GM23338 (cell line): ENCODE measurements around the gene CNOT6. TPM values are rescaled to one million over a fixed set of nuclear protein-coding genes. Genes with fewer than 3 reads are reported as not detected.

ENCODE experiments used
- ATAC-seq: fragments of 200-7000 bp; cut with Tn5 transposase; 3 replicates; pipeline ENCODE4 v1.9.1; 2020
- DNase-seq: peaks from one replicate; pipeline ENCODE4 v3.0.0-alpha.2; 2015; ENCODE audit warnings: low spot score
- H2AFZ ChIP-seq: fragments of 200-600 bp; sonication (generic); 2 replicates; pipeline ENCODE4 v1.8.0; 2016; ENCODE audit warnings: antibody characterized with exemption, mild to moderate bottlenecking, moderate library complexity
- H3F3A ChIP-seq: fragments of 200-600 bp; sonication (generic); replicated peaks from 2 replicates; pipeline ENCODE4 v1.8.0; 2017; ENCODE audit warnings: antibody characterized with exemption, mixed run types, low read depth
- H3K27ac ChIP-seq: fragments of 200-600 bp; sonication (generic); 2 replicates; pipeline ENCODE4 v1.6.1; 2016; ENCODE audit warnings: low read depth
- H3K27me3 ChIP-seq: fragments of 200-600 bp; sonication (generic); 2 replicates; pipeline ENCODE4 v1.8.0; 2016; ENCODE audit warnings: mild to moderate bottlenecking, mixed run types, moderate library complexity; ENCODE audit not compliant: insufficient read depth
- H3K36me3 ChIP-seq: fragments of 200-600 bp; sonication (generic); 2 replicates; pipeline ENCODE4 v1.8.0; 2016; ENCODE audit warnings: mild to moderate bottlenecking; ENCODE audit not compliant: insufficient read depth
- H3K4me1 ChIP-seq: fragments of 200-600 bp; sonication (generic); 2 replicates; pipeline ENCODE4 v1.8.0; 2016; ENCODE audit warnings: mild to moderate bottlenecking, moderate library complexity; ENCODE audit not compliant: insufficient read depth
- H3K4me2 ChIP-seq: fragments of 200-600 bp; sonication (generic); 2 replicates; pipeline ENCODE4 v1.7.1; 2017; ENCODE audit warnings: mixed run types
- H3K4me3 ChIP-seq: fragments of 200-600 bp; sonication (generic); 2 replicates; pipeline ENCODE4 v1.6.1; 2016; ENCODE audit warnings: mixed run types
- H3K79me2 ChIP-seq: fragments of 200-600 bp; sonication (generic); replicated peaks from 2 replicates; pipeline ENCODE4 v1.8.0; 2017; ENCODE audit warnings: mild to moderate bottlenecking; ENCODE audit not compliant: insufficient read depth
- H3K9me2 ChIP-seq: fragments of 200-600 bp; sonication (generic); 2 replicates; pipeline ENCODE4 v1.8.0; 2017; ENCODE audit not compliant: insufficient read depth
- H4K20me1 ChIP-seq: fragments of 200-600 bp; sonication (generic); replicated peaks from 2 replicates; pipeline ENCODE4 v1.8.0; 2017; ENCODE audit warnings: mild to moderate bottlenecking; ENCODE audit not compliant: insufficient read depth
- H3K27ac Mint-ChIP-seq: 2 replicates; pipeline ENCODE4 v1.8.0; 2020; ENCODE audit warnings: inconsistent platforms, mild to moderate bottlenecking, moderate library complexity, mixed read lengths
- H3K27me3 Mint-ChIP-seq: 3 replicates; pipeline ENCODE4 v1.8.0; 2022; ENCODE audit warnings: low read depth, mild to moderate bottlenecking, moderate library complexity, mixed read lengths, inconsistent platforms; ENCODE audit not compliant: insufficient read depth, poor library complexity
- H3K36me3 Mint-ChIP-seq: 3 replicates; pipeline ENCODE4 v1.8.0; 2021; ENCODE audit warnings: low read depth, mild to moderate bottlenecking, inconsistent platforms, moderate library complexity, mixed read lengths
- H3K4me1 Mint-ChIP-seq: 3 replicates; pipeline ENCODE4 v1.8.0; 2020; ENCODE audit warnings: mild to moderate bottlenecking, inconsistent platforms, mixed read lengths
- H3K4me3 Mint-ChIP-seq: 3 replicates; pipeline ENCODE4 v1.8.0; 2021; ENCODE audit warnings: moderate library complexity, mild to moderate bottlenecking, inconsistent platforms, mixed read lengths
- H3K9me3 Mint-ChIP-seq: 3 replicates; pipeline ENCODE4 v1.8.0; 2020; ENCODE audit warnings: moderate library complexity, mild to moderate bottlenecking, inconsistent platforms, mixed read lengths
- CREB1 ChIP-seq: fragments of 250-450 bp; sonication (Bioruptor Pico); IDR thresholded peaks from 2 replicates; pipeline ENCODE4 v1.5.0; 2020; ENCODE audit warnings: low read depth, mild to moderate bottlenecking, moderate library complexity
- EZH2 ChIP-seq: fragments of 200-600 bp; sonication (generic); IDR thresholded peaks from one replicate; pipeline ENCODE4 v1.8.0; 2017; ENCODE audit warnings: antibody characterized with exemption, mild to moderate bottlenecking, low read depth; ENCODE audit not compliant: unreplicated experiment
- EZH2phosphoT487 ChIP-seq: fragments of 200-600 bp; sonication (generic); IDR thresholded peaks from one replicate; pipeline ENCODE4 v1.8.1; 2018; ENCODE audit warnings: antibody characterized with exemption; ENCODE audit not compliant: unreplicated experiment
- JUNB ChIP-seq: IDR thresholded peaks from one replicate; pipeline ENCODE4 v1.6.1; 2016; ENCODE audit warnings: antibody characterized with exemption; ENCODE audit not compliant: unreplicated experiment
- NANOG ChIP-seq: IDR thresholded peaks from 2 replicates; pipeline ENCODE4 v1.6.1; 2016; ENCODE audit warnings: antibody characterized with exemption, borderline replicate concordance
- POLR2AphosphoS5 ChIP-seq: IDR thresholded peaks from 2 replicates; pipeline ENCODE4 v1.6.1; 2016; ENCODE audit warnings: antibody characterized with exemption, low read depth
- STAT1 ChIP-seq: IDR thresholded peaks from one replicate; pipeline ENCODE4 v1.6.1; 2016; ENCODE audit warnings: antibody characterized with exemption; ENCODE audit not compliant: unreplicated experiment
- ZNF114 ChIP-seq: fragments of 250-450 bp; sonication (Bioruptor Pico); IDR thresholded peaks from 2 replicates; pipeline ENCODE4 v1.5.0; 2020; ENCODE audit warnings: mild to moderate bottlenecking, moderate library complexity
- ZNF331 ChIP-seq: fragments of 250-450 bp; sonication (Bioruptor Pico); IDR thresholded peaks from 2 replicates; pipeline ENCODE4 v1.5.0; 2020; ENCODE audit warnings: low read depth, mild to moderate bottlenecking, moderate library complexity
- polyA plus RNA-seq: library from polyadenylated mRNA; unstranded; fragments of >200 nt; fragmentation: Nextera tagmentation; extraction: Ambion mirVana; gene quantifications from 2 replicates; pipeline ENCODE4 v1.2.1, GENCODE V29; 2016
- total RNA-seq: library from RNA; depleted of rRNA; stranded (reverse); fragments of >200 nt; shearing (Covaris generic); gene quantifications from 2 replicates; pipeline ENCODE4 v1.2.3, GENCODE V29; 2014
- TF ChIP-seq, protein P1 (sequence below): fragments of 250-450 bp; sonication (Bioruptor Pico); IDR thresholded peaks from 2 replicates; pipeline ENCODE4 v1.5.0; 2020; ENCODE audit warnings: mild to moderate bottlenecking, moderate library complexity
- TF ChIP-seq, protein P2 (sequence below): IDR thresholded peaks from 2 replicates; pipeline ENCODE4 v1.6.1; 2016; ENCODE audit warnings: antibody characterized with exemption
- TF ChIP-seq, protein P3 (sequence below), 2 experiments: fragments of 200-600 bp in 1 of 2; sonication (generic) in 1 of 2; conservative IDR thresholded peaks; 2 replicates each; pipeline versions ENCODE4 v1.5.1 to v1.6.1; 2016 to 2017; ENCODE audit warnings: antibody characterized with exemption in 2 of 2, low read depth in 2 of 2, mild to moderate bottlenecking in 2 of 2, moderate library complexity in 1 of 2
- TF ChIP-seq, protein P4 (sequence below): IDR thresholded peaks from one replicate; pipeline ENCODE4 v1.6.1; 2018; ENCODE audit warnings: antibody characterized with exemption; ENCODE audit not compliant: unreplicated experiment

Gene CNOT6
- total and polyA plus RNA-seq, 2 experiments from 2014 or later, result 14.6 to 38.7 TPM

DNA sequence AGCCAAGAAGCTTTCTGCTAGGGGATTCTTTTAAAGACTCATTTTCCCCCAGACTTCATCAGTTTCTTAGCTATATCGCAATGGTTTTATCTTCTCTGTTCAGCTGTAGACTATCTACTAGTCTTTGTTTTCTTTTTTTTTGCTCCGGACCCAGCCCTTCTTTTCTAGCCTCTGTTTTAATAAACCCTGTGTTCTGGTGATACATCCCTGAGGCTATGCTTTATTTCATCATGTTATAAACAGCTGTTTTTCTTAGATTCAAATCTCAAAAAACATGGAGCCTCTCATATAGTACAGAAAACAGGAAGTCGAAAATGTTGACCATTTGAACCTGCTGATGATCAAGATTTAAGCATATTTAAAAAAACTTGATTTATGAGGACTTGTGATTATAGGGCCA is 59.4 kb downstream of the CNOT6 start:
- H3K9me3 Mint-ChIP-seq, result no peaks in the 10 kb centered on the region
- H3K27ac Mint-ChIP-seq, result no peak overlapping the region
- Histone ChIP-seq H2AFZ (no peak overlapping the region), H3K27ac (no peak overlapping the region), H3K4me3 (no peak overlapping the region), H3K4me1 (0 out of 2 replicates have a peak, but pooled peaks cover 3% of the 10 kb centered on the region), H3K36me3 (peaks cover 34% of the 10 kb centered on the region), H4K20me1 (peaks cover 36% of the 10 kb centered on the region), H3K4me2 (no peak overlapping the region), H3K79me2 (peaks cover 90% of the 10 kb centered on the region), H3K27me3 (no peaks in the 10 kb centered on the region), H3K9me2 (no peaks in the 10 kb centered on the region), H3F3A (no peaks in the 10 kb centered on the region)
- DNase-seq (no peak), ATAC-seq (no peak)
- no peaks in the 10 kb centered on the region for H3K27me3 Mint-ChIP-seq
- peaks cover 75% of the 10 kb centered on the region for H3K36me3 Mint-ChIP-seq
- H3K4me1 Mint-ChIP-seq, result peaks cover 4% of the 10 kb centered on the region; the same call in 2 of the 3 replicates
- no peak for TF ChIP-seq NANOG
- TF ChIP-seq, protein P1, sequence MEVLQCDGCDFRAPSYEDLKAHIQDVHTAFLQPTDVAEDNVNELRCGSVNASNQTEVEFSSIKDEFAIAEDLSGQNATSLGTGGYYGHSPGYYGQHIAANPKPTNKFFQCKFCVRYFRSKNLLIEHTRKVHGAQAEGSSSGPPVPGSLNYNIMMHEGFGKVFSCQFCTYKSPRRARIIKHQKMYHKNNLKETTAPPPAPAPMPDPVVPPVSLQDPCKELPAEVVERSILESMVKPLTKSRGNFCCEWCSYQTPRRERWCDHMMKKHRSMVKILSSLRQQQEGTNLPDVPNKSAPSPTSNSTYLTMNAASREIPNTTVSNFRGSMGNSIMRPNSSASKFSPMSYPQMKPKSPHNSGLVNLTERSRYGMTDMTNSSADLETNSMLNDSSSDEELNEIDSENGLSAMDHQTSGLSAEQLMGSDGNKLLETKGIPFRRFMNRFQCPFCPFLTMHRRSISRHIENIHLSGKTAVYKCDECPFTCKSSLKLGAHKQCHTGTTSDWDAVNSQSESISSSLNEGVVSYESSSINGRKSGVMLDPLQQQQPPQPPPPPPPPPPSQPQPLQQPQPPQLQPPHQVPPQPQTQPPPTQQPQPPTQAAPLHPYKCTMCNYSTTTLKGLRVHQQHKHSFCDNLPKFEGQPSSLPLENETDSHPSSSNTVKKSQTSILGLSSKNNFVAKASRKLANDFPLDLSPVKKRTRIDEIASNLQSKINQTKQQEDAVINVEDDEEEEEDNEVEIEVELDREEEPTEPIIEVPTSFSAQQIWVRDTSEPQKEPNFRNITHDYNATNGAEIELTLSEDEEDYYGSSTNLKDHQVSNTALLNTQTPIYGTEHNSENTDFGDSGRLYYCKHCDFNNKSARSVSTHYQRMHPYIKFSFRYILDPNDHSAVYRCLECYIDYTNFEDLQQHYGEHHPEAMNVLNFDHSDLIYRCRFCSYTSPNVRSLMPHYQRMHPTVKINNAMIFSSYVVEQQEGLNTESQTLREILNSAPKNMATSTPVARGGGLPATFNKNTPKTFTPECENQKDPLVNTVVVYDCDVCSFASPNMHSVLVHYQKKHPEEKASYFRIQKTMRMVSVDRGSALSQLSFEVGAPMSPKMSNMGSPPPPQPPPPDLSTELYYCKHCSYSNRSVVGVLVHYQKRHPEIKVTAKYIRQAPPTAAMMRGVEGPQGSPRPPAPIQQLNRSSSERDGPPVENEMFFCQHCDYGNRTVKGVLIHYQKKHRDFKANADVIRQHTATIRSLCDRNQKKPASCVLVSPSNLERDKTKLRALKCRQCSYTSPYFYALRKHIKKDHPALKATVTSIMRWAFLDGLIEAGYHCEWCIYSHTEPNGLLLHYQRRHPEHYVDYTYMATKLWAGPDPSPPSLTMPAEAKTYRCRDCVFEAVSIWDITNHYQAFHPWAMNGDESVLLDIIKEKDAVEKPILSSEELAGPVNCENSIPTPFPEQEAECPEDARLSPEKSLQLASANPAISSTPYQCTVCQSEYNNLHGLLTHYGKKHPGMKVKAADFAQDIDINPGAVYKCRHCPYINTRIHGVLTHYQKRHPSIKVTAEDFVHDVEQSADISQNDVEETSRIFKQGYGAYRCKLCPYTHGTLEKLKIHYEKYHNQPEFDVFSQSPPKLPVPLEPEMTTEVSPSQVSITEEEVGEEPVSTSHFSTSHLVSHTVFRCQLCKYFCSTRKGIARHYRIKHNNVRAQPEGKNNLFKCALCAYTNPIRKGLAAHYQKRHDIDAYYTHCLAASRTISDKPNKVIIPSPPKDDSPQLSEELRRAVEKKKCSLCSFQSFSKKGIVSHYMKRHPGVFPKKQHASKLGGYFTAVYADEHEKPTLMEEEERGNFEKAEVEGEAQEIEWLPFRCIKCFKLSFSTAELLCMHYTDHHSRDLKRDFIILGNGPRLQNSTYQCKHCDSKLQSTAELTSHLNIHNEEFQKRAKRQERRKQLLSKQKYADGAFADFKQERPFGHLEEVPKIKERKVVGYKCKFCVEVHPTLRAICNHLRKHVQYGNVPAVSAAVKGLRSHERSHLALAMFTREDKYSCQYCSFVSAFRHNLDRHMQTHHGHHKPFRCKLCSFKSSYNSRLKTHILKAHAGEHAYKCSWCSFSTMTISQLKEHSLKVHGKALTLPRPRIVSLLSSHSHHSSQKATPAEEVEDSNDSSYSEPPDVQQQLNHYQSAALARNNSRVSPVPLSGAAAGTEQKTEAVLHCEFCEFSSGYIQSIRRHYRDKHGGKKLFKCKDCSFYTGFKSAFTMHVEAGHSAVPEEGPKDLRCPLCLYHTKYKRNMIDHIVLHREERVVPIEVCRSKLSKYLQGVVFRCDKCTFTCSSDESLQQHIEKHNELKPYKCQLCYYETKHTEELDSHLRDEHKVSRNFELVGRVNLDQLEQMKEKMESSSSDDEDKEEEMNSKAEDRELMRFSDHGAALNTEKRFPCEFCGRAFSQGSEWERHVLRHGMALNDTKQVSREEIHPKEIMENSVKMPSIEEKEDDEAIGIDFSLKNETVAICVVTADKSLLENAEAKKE, result no peak
- TF ChIP-seq, protein P2, sequence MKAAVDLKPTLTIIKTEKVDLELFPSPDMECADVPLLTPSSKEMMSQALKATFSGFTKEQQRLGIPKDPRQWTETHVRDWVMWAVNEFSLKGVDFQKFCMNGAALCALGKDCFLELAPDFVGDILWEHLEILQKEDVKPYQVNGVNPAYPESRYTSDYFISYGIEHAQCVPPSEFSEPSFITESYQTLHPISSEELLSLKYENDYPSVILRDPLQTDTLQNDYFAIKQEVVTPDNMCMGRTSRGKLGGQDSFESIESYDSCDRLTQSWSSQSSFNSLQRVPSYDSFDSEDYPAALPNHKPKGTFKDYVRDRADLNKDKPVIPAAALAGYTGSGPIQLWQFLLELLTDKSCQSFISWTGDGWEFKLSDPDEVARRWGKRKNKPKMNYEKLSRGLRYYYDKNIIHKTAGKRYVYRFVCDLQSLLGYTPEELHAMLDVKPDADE, result no peak
- TF ChIP-seq ZNF114, result no peak
- no peak for TF ChIP-seq EZH2phosphoT487
- TF ChIP-seq CREB1 (CRISPR knock-in tag), result no peak
- TF ChIP-seq, protein P3, sequence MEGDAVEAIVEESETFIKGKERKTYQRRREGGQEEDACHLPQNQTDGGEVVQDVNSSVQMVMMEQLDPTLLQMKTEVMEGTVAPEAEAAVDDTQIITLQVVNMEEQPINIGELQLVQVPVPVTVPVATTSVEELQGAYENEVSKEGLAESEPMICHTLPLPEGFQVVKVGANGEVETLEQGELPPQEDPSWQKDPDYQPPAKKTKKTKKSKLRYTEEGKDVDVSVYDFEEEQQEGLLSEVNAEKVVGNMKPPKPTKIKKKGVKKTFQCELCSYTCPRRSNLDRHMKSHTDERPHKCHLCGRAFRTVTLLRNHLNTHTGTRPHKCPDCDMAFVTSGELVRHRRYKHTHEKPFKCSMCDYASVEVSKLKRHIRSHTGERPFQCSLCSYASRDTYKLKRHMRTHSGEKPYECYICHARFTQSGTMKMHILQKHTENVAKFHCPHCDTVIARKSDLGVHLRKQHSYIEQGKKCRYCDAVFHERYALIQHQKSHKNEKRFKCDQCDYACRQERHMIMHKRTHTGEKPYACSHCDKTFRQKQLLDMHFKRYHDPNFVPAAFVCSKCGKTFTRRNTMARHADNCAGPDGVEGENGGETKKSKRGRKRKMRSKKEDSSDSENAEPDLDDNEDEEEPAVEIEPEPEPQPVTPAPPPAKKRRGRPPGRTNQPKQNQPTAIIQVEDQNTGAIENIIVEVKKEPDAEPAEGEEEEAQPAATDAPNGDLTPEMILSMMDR (conservative IDR thresholded peaks at IDR 0.05; ENCODE audit: low read depth in 2 of 2), result no peak
- TF ChIP-seq, protein P4, sequence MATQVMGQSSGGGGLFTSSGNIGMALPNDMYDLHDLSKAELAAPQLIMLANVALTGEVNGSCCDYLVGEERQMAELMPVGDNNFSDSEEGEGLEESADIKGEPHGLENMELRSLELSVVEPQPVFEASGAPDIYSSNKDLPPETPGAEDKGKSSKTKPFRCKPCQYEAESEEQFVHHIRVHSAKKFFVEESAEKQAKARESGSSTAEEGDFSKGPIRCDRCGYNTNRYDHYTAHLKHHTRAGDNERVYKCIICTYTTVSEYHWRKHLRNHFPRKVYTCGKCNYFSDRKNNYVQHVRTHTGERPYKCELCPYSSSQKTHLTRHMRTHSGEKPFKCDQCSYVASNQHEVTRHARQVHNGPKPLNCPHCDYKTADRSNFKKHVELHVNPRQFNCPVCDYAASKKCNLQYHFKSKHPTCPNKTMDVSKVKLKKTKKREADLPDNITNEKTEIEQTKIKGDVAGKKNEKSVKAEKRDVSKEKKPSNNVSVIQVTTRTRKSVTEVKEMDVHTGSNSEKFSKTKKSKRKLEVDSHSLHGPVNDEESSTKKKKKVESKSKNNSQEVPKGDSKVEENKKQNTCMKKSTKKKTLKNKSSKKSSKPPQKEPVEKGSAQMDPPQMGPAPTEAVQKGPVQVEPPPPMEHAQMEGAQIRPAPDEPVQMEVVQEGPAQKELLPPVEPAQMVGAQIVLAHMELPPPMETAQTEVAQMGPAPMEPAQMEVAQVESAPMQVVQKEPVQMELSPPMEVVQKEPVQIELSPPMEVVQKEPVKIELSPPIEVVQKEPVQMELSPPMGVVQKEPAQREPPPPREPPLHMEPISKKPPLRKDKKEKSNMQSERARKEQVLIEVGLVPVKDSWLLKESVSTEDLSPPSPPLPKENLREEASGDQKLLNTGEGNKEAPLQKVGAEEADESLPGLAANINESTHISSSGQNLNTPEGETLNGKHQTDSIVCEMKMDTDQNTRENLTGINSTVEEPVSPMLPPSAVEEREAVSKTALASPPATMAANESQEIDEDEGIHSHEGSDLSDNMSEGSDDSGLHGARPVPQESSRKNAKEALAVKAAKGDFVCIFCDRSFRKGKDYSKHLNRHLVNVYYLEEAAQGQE, result no peak
- TF ChIP-seq JUNB, result no peak
- no peak for TF ChIP-seq STAT1
- TF ChIP-seq POLR2AphosphoS5, result no peak
- no peak for TF ChIP-seq EZH2
- no peak for TF ChIP-seq ZNF331 (CRISPR knock-in tag)
- H3K4me3 Mint-ChIP-seq, result no peak overlapping the region
